GM19438 (cell line): ENCODE data around the gene CHST10.

Source experiments
- ATAC-seq: cut with Tn5 transposase; IDR thresholded peaks from one replicate; pipeline ENCODE4 v1.9.1; 2021; ENCODE audit warnings: low read depth; ENCODE audit not compliant: unreplicated experiment

Gene CHST10

DNA sequence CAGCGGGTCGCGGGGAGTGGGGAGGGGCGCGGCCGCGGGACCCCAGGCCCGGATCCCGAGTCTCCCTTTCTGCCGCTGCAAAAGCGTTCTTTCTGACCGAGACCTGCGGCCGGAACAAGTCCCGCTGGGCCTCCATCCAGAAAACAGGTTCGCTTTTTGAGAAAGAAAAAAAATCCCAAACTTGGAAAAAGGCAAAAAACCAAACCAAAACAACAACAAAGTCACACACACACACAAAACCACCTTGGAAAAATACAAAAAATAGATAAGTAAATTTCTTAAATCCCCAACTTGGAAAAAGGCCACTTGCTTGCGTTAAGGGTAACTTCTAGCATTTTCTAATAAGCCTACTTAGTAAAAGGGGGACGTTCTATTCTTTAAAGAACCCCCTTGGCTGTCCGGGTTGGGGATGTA is 250 bp upstream of the CHST10 start:
- ATAC-seq = no peak

- peak; percentile 4 for ATAC-seq
These were observed 1.0 kb downstream of the CHST10 start for GRCh38 chr2:100416397-100416934.

GRCh38 chr2:100413571-100413970 is 3.9 kb downstream of the CHST10 start:
- ATAC-seq = no peak

DNA sequence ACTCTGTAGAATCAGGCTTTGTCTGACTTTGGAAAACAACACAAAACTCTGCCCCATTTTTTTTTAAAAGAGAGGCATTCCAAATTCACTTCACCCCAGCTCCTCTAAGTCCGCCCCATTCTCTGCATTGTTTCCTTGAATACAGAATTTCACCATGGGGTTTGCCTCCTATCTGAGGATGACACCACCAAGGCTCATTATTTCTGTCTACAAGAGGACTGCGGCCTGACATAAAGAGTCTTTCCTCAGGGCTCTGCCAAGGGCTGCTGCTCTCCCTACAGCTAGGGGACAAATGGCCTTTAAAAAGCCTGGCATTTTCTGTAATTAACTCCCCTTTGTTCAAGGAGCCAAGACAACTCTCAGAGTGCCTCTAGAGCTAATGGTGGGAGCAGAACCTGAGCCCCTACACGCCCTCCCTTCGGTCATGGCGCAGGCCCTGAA is 4.6 kb downstream of the CHST10 start:
- ATAC-seq = no peak

- no peak for ATAC-seq
These were observed 5.0 kb downstream of the CHST10 start for GRCh38 chr2:100412466-100412865.

DNA sequence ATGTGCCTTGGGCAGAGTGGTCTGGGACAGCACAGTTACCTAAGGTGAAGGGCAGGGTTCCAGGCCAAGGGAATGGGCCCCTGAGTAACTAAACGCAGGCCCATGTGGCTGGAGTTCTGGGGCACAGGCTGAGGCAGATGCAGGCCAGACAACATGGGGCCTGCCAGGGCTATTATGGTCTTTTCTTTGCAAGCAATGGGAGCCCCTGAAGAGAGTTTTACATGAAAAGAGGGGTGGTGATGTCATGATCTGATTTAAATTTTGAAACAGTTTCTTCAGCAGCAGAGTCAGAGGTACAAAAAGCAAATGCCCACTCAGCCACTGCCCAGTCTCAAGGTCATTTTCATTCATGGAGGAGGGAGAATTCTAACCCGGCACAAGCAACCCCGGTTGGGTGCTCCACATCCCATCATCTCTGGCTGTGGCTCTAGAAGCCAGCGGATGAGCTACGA is 5.6 kb downstream of the CHST10 start:
- no peak for ATAC-seq

DNA sequence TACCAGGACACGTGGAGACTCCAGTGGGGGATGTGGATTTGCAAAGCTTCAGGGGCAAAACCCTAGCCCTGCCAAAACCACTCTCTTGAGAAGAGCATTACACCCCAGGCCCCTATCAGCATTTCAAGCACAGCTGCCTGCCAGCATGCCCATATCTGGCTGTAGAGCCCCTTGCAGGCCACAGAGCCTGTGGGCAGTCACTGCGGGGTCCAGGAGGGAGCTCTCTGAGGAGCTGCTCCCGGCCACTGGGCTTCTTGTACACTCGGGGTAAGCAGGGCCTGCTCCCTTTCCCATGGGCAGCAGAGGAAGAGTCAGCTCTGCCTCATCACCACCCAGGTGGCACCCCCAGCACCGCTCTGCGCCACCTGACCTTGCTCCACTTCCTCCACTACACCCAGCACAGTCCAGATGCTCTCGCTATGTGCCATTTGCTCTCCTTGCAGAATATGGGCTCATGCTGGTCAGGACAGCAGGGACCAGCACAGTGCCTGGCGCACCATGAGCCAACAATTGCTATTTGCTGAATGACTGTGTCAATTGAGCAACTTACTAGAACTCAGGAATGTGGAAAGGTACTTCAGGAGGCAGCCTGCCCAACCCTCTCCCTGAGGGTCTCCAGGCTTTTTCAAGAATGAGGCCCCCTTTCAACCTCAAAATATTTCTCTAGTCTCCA is 7.4 kb downstream of the CHST10 start:
- ATAC-seq = no peak

DNA sequence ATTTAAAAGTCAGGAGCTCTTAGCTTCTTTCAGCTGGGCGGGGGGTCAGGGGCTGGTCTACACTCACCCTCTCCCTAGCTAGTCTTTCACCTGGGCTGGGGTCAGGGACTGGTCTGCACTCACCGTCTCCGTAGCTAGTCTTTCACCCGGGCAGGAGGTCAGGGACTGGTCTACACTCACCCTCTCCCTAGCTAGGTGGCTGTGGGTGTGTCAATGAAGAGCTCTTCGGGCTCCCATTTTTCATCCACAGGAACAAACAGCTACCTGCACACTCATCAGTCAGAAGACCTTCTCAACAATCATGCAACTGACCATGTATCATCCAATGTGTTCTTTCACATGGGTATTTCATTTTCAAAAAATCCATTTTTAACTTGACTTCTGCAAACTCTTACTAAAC is 8.0 kb downstream of the CHST10 start:
- no peak for ATAC-seq

DNA sequence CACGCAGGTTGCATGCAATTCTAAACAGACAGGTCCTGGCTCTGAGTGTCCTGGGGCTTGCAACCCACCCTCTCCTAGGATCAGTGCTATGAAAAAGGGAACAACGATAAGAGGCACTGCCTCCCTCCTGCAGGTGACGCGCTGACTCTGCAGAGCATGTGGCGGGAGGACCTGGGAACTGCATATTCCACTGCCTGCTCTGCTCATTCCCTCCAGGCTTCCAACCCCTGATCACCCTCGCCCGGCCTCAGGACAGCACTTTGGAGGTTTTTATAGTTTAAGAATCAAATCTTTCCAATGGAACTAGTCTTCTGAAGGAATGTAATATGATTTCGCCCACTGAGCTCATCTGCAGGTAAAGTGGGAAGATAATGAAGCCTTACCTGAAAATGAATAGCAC is 8.5 kb downstream of the CHST10 start:
- ATAC-seq = no peak

DNA sequence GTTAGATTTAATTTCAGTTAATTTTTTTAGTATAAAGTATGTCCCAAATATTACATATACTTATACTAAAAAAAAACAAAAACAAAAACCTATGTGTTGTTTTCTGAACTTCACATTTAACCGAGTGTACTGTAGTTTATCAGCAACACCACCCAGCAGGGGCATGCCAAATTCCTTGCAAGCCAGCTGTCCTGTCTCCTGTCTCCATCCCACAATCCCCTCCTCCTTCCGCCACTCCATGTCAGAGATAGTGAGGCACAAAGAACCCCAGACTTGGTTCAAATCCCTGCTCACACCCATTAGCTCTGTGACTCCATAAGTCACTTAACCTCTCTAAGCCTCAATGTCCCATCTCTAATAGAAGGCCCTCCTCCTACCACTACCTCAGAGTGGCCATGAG is 9.4 kb downstream of the CHST10 start:
- ATAC-seq = no peak

DNA sequence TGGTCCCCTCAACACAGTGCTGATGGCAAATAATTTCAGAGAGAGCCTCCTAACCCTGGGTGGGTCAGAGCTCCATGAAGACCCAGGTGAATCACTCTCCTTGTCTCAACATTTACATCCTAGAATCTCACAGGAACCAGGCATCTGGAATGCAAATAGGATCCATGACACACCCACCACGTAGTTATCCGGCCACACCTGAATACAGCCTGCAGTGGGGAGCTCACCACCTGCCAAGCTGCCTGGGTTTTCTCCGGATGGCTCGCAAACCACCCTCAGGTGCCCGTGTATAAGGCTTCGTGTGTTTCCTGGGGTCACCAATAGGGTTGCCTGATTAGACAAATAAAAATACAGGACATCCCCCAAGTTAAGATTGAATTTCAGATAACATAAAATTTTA is 9.9 kb downstream of the CHST10 start:
- no peak for ATAC-seq

GRCh38 chr2:100407073-100407472 is 10.4 kb downstream of the CHST10 start:
- no peak for ATAC-seq

- no peak for ATAC-seq
These were observed 11.4 kb downstream of the CHST10 start for GRCh38 chr2:100406120-100406508.

DNA sequence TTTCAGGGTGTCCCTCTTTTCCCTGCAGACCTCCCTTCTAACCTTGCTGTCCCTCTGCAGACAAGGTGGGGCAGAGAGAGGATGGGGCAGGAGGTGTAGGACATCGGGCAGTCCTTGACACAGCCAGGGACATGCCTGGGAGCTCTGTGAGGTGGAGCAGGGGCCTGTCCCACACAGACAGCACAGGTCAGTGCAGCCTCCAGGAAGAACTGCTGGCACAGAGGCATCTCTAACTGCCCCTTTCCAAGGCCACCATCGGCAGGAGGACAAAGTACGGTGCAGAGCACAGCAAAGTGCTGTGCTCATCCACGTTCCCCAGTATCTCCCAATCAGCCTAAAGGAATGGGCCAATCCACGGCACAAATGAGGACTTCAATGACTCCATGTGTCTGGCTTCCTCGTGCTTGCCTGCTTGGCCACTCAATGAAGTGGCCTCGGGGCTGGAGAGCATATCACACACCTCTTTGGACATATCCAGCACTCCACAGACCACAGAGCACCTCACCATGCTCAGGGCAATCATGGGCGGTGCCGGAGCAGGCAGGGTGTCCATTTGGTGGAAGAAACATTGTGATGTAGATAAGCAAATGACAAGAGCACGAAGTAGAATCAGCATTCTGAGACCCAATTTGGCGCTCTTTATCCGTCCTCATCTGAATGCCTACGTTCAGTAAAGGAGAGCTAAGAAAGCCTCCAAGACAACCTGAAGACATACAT is 11.9 kb downstream of the CHST10 start:
- ATAC-seq = no peak

DNA sequence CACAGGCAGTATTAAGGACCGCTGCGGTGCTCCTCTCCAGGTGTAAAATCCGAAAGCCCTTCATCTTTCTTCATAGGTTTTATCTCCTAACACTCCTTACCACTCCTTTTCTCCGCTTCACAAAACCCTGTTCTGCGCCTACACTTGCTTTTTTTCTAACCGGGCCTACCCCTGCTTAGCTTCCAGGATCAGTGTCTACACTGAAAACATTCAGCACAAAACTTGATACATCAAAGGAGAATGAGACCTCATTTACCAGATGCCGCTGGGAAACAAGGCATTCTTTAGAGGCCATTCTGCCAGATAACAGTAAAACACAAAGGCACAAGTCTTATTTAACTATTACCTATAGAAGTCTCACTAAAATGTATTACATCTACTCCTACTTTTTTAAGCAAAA is 13.1 kb downstream of the CHST10 start:
- ATAC-seq = no peak

GRCh38 chr2:100403722-100404121 is 13.7 kb downstream of the CHST10 start:
- ATAC-seq = no peak

- ATAC-seq = no peak
These were observed 16.2 kb downstream of the CHST10 start for GRCh38 chr2:100401268-100401667.

DNA sequence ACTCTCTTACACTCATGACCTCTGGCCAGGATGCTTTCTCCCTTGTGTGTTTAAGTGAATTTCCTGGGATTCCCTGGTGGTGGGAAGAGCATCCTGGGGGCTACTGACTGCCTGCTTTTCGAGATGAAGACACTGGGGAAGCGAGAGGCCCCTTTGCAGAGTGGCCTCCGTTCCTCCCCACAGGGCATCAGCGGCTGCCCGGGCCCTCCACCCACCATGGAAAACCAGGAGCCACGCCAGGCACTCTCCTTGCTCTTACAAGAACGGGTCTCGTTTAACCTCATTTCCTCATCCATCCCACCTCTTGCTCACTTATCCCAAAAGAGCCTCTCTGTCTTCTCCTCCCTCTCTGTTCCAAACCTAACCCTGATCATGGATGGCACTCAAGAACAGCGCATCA is 17.8 kb downstream of the CHST10 start:
- ATAC-seq = no peak

DNA sequence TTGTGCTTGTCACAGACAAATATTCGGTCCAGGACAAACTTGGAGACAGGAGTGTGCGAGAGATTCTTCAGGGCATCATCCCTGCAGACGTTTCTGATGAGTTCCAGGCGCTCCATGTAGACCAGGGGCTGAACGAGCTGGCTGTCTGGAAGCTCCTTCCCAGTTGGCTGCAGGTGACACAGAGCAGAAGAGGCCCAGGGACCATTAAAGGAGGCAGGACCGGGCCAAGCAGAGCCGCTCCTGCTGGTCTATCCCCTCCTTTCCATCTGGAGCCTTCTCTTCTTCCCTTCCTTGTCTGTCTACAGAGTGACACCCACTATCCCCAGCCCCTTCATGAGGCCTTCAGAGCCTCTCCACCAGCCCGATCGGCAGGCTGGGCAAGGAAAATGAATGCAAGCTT is 19.5 kb downstream of the CHST10 start:
- no peak for ATAC-seq

GRCh38 chr2:100397118-100397860 is 20.2 kb downstream of the CHST10 start:
- ATAC-seq = no peak

- ATAC-seq = no peak
These were observed 21.0 kb downstream of the CHST10 start for GRCh38 chr2:100396483-100396882.
